Kidney (tissue), 14 donors: Measurements from ENCODE around the gene KRT10. TPM values are rescaled to one million over a fixed set of nuclear protein-coding genes. Genes with fewer than 3 reads are reported as not detected.

ENCODE experiments used
- DNase-seq, 5 donors: peaks; one replicate each; pipeline ENCODE4 v3.0.0-alpha.2; 2013 to 2020
- FAIRE-seq: peaks from 2 replicates; lab custom pipeline; 2012; peaks lifted over from hg19 to GRCh38; lab: Jason Lieb, UNC
- H3K27ac ChIP-seq, 2 donors: one replicate each; pipeline ENCODE4 v1.7.0; 2013; ENCODE audit warnings: low read depth in 2 of 2, low read length in 2 of 2, inconsistent platforms in 1 of 2
- H3K27me3 ChIP-seq: one replicate; pipeline ENCODE4 v1.7.1; 2013; ENCODE audit warnings: low read length, inconsistent platforms; ENCODE audit not compliant: control insufficient read depth, insufficient read depth
- H3K36me3 ChIP-seq, 3 donors: one replicate each; pipeline versions ENCODE4 v1.7.0 to v1.7.1; 2013; ENCODE audit warnings: low read length in 3 of 3, control low read depth in 1 of 3, inconsistent platforms in 1 of 3; ENCODE audit not compliant: insufficient read depth in 3 of 3, control insufficient read depth in 2 of 3
- H3K4me1 ChIP-seq, 3 donors: one replicate each; pipeline versions ENCODE4 v1.7.0 to v1.7.1; 2013; ENCODE audit warnings: low read length in 3 of 3, inconsistent platforms in 1 of 3, low read depth in 1 of 3; ENCODE audit not compliant: control insufficient read depth in 2 of 3, insufficient read depth in 2 of 3
- H3K4me3 ChIP-seq, 3 donors: one replicate each; pipeline versions ENCODE4 v1.7.0 to v1.8.1; 2013; ENCODE audit warnings: low read length in 3 of 3, control low read depth in 1 of 3, inconsistent platforms in 1 of 3
- H3K9ac ChIP-seq, 3 donors: one replicate each; pipeline versions ENCODE4 v1.7.0 to v1.7.1; 2013; ENCODE audit warnings: low read length in 3 of 3, control low read depth in 1 of 3, inconsistent platforms in 1 of 3
- H3K9me3 ChIP-seq, 3 donors: one replicate each; pipeline versions ENCODE4 v1.7.0 to v1.7.1; 2013; ENCODE audit warnings: low read length in 3 of 3, control low read depth in 1 of 3, inconsistent platforms in 1 of 3; ENCODE audit not compliant: control insufficient read depth in 2 of 3, insufficient read depth in 1 of 3
- intact Hi-C: fragments of 100-400 bp; cut with DNase I; formaldehyde crosslinking; loops from one replicate; pipeline ENCODE4 v1.11.1; 2022
- polyA plus RNA-seq: library from polyadenylated mRNA; stranded (reverse); fragments of 350-450 nt; fragmentation: Illumina TruSeq; extraction: RNeasy Lipid Tissue Mini Kit (QIAGEN cat#74804); gene quantifications from one replicate; pipeline ENCODE4 v1.2.3, GENCODE V29; 2014; ENCODE audit warnings: low read depth, low replicate concordance; ENCODE audit not compliant: insufficient read depth
- total RNA-seq: library from RNA; stranded (reverse); fragmentation: NEBNext Ultra II Directional; extraction: Animal tissue kit (Norgen Biotek cat#: 25700); gene quantifications from one replicate; pipeline ENCODE4 v1.2.1, GENCODE V29; 2021
- TF ChIP-seq, protein P1 (sequence below): IDR thresholded peaks from 3 replicates; pipeline ENCODE4 v1.5.1; 2012; ENCODE audit warnings: mild to moderate bottlenecking, moderate library complexity, borderline replicate concordance; ENCODE audit not compliant: insufficient read depth; ENCODE audit errors: extremely low read depth
- donor health status: control.
- donor health status: control.
- donor health status: control.
- donor health status: control.
- donor health status: control.
- donor health status: DM: yes; HTN: yes; CAD: no.
- donor health status: Normal renal cell carcinoma (clear cell type).

Gene KRT10
- total and polyA plus RNA-seq, 2 donors from 2014 or later = 47.9 to 50.9 TPM

DNA sequence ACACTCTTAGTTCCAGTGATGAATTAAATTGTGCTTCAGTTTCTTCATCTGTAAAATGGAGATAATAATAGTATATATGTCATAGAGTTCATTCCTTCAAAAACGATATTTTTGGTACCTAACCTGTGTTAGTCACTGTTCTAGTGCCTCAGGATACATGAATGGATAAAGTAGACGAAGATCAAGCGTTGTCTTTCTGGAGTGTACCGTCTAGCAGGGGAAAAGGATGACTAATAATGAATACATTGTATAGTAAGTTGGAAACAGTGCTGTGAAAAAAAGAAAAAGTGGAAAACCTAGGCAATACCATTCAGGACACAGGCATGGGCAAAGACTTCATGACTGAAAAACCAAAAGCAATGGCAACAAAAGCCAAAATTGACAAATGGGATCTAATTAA lies 8.6 kb downstream of the KRT10 start:
- TF ChIP-seq, protein P1, sequence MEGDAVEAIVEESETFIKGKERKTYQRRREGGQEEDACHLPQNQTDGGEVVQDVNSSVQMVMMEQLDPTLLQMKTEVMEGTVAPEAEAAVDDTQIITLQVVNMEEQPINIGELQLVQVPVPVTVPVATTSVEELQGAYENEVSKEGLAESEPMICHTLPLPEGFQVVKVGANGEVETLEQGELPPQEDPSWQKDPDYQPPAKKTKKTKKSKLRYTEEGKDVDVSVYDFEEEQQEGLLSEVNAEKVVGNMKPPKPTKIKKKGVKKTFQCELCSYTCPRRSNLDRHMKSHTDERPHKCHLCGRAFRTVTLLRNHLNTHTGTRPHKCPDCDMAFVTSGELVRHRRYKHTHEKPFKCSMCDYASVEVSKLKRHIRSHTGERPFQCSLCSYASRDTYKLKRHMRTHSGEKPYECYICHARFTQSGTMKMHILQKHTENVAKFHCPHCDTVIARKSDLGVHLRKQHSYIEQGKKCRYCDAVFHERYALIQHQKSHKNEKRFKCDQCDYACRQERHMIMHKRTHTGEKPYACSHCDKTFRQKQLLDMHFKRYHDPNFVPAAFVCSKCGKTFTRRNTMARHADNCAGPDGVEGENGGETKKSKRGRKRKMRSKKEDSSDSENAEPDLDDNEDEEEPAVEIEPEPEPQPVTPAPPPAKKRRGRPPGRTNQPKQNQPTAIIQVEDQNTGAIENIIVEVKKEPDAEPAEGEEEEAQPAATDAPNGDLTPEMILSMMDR = no peak
- no peaks in the 10 kb centered on the region for H3K9me3 ChIP-seq
- no peak overlapping the region for H3K4me3 ChIP-seq
- H3K4me1 ChIP-seq = no peaks in the 10 kb centered on the region
- no peak overlapping the region for H3K27ac ChIP-seq
- peaks cover 0 to 2% (median 0%) of the 10 kb centered on the region in 3 donors for H3K36me3 ChIP-seq
- FAIRE-seq = no peak
- no peak overlapping the region for H3K9ac ChIP-seq
- no peak for DNase-seq
- H3K27me3 ChIP-seq = peaks cover 19% of the 10 kb centered on the region
- intact Hi-C loops = no loop called here

DNA sequence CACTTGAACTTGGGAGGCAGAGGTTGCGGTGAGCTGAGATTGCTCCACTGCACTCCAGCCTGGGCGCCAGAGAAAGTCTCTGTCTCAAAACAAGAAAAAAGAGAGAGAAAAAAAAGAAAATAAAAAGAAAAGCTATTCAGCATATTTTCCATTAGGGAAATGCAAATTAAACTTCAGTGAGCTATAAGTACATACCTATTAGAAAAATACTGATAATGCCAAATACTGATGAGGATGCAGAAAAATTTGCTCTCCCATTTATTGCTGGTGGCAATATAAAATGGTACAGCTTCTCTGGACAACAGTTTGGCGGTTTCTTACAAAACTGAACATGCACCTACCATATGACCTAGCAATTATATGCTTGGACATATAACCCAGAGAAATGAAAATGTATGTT lies 9.8 kb downstream of the KRT10 start:
- no peak for FAIRE-seq
- TF ChIP-seq, protein P1 = no peak
- Histone ChIP-seq H3K36me3 (peaks cover 0 to 2% (median 0%) of the 10 kb centered on the region in 3 donors), H3K27ac (no peak overlapping the region), H3K4me3 (no peak overlapping the region), H3K9ac (no peak overlapping the region), H3K4me1 (no peaks in the 10 kb centered on the region), H3K27me3 (peaks cover 19% of the 10 kb centered on the region), H3K9me3 (no peaks in the 10 kb centered on the region)
- intact Hi-C loops = no loop called here
- DNase-seq = no peak

DNA sequence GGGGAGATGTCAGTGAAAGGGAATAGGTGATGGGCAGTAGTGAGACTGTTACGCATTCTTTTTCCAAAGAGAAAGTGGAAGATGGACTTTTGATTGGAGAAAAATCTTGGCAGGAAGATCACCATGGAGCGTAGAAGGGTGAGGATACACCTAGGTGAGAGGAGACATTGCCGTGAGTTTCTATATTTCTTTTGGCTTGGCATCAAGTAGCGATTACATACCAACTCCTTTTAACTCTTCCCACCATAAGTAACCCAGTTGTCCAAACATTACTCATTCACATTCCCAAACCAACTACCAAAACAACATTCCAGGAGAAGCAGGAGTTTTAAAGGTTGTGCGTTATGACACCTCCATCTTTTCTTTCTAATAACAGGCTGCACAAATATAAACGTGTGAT lies 11.9 kb downstream of the KRT10 start:
- H3K9me3 ChIP-seq = no peaks in the 10 kb centered on the region
- peaks cover 22% of the 10 kb centered on the region for H3K27me3 ChIP-seq
- H3K36me3 ChIP-seq = no peaks in the 10 kb centered on the region
- TF ChIP-seq, protein P1 = no peak
- intact Hi-C loops = no loop called here
- DNase-seq (no peak), FAIRE-seq (no peak)
- H3K4me1 ChIP-seq = no peaks in the 10 kb centered on the region
- no peak overlapping the region for H3K4me3 ChIP-seq
- no peak overlapping the region for H3K27ac ChIP-seq
- H3K9ac ChIP-seq = no peak overlapping the region
